Measurements from ENCODE around the gene OTOGL. TPM values are rescaled to one million over a fixed set of nuclear protein-coding genes. Genes with fewer than 3 reads are reported as not detected.

OTOGL gene
- polyA plus RNA-seq, 3 donors = not detected

DNA sequence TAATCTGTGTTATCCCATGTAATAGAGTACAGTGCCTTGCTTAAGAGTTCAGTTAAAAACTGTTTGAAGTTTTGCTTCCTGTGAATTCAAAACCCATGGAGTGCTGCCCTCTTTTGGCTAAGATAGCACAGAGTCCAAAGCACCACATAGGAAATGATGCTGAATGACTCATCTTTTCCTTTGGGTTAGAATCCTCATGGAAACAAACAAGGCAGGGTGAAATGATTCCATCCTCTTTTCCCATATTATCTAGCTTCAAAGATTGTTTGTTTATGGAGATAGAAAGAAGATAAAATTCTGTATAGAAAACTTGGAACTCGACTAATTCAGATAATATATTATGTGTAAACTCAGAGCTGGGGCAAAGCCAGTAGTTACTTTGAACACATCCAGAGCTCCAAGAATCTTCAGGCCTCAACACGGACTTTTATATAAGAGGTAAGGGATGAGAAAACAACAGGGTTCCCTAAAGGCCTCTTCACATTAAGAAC is 87.4 kb downstream of the OTOGL start:
- TF ChIP-seq, protein P1, sequence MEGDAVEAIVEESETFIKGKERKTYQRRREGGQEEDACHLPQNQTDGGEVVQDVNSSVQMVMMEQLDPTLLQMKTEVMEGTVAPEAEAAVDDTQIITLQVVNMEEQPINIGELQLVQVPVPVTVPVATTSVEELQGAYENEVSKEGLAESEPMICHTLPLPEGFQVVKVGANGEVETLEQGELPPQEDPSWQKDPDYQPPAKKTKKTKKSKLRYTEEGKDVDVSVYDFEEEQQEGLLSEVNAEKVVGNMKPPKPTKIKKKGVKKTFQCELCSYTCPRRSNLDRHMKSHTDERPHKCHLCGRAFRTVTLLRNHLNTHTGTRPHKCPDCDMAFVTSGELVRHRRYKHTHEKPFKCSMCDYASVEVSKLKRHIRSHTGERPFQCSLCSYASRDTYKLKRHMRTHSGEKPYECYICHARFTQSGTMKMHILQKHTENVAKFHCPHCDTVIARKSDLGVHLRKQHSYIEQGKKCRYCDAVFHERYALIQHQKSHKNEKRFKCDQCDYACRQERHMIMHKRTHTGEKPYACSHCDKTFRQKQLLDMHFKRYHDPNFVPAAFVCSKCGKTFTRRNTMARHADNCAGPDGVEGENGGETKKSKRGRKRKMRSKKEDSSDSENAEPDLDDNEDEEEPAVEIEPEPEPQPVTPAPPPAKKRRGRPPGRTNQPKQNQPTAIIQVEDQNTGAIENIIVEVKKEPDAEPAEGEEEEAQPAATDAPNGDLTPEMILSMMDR (IDR thresholded peaks at IDR 0.05) = no peak
- H3K4me2 ChIP-seq (replicated peaks; ENCODE audit: extremely low read depth, low read length, poor library complexity, severe bottlenecking) = no peak overlapping the region
- no peaks in the 10 kb centered on the region for H3K9me3 ChIP-seq (replicated peaks in 1 of 2; ENCODE audit: control insufficient read depth in 1 of 2, insufficient read depth in 1 of 2, low read length in 2 of 2)
- H3K27me3 ChIP-seq (ENCODE audit: control insufficient read depth in 2 of 2, insufficient read depth in 2 of 2, low read length in 2 of 2) = no peaks in the 10 kb centered on the region
- no CpG with 5 or more reads among the region's 2 CpGs for WGBS (ENCODE audit: insufficient coverage)
- H3K9ac ChIP-seq (ENCODE audit: insufficient read depth, low read length, poor library complexity, severe bottlenecking) = no peak overlapping the region
- no peak overlapping the region for H3K27ac Mint-ChIP-seq
- H3K36me3 ChIP-seq (replicated peaks in 1 of 2; ENCODE audit: control insufficient read depth in 1 of 2, insufficient read depth in 2 of 2, low read length in 2 of 2) = no peaks in the 10 kb centered on the region
- no peaks in the 10 kb centered on the region for H3K4me1 ChIP-seq (ENCODE audit: control insufficient read depth in 1 of 2, insufficient read depth in 2 of 2, low read length in 2 of 2)
- H3K27me3 Mint-ChIP-seq (ENCODE audit: low read depth in 3 of 3) = peaks cover 0 to 2% (median 0%) of the 10 kb centered on the region in 3 donors
- intact Hi-C loops (cut with micrococcal nuclease) = no loop called here
- no peak overlapping the region for H3K27ac ChIP-seq (ENCODE audit: low read depth in 1 of 2, low read length in 2 of 2)
- H3K9me3 Mint-ChIP-seq = no peaks in the 10 kb centered on the region
- H3K36me3 Mint-ChIP-seq = no peaks in the 10 kb centered on the region
- DNase-seq = peak in 1 of 3 donors; percentile 1
- H4K20me1 ChIP-seq (ENCODE audit: insufficient read depth, low read length) = no peaks in the 10 kb centered on the region
- no peaks in the 10 kb centered on the region for H3K79me2 ChIP-seq (ENCODE audit: insufficient read depth, low read length)
- no peaks in the 10 kb centered on the region for H3K4me1 Mint-ChIP-seq
- no peak overlapping the region for H3K4me3 ChIP-seq (replicated peaks in 1 of 3; ENCODE audit: low read depth in 2 of 3, low read length in 3 of 3)
- H2AFZ ChIP-seq (ENCODE audit: insufficient read depth, low read depth, low read length, poor library complexity, severe bottlenecking) = no peak overlapping the region
- no peak overlapping the region for H3K4me3 Mint-ChIP-seq

DNA sequence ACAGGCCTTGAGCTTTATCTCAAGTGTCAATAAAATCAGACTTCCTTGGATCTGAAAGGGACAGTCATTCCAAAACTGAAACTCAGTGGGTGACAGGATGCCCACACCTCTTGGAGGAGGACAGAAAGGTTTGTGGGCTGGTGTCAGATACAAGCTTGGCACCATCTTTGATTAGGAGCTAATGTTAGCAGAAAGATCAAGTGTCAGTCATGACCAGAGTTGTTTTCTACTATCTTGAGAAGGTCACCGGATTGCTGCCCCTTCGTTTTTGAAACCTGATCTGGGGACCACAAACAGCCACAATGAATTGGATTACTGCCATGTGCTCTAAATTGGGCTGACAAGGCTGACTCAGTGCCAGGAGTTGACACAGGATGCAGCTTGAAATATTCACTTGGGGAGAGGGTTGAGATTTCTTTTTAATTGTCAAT is 88.3 kb downstream of the OTOGL start:
- WGBS (ENCODE audit: insufficient coverage) = 0% methylated on average over 2 of the region's 2 CpGs
- no peak overlapping the region for H3K4me2 ChIP-seq (replicated peaks; ENCODE audit: extremely low read depth, low read length, poor library complexity, severe bottlenecking)
- H3K27me3 Mint-ChIP-seq (ENCODE audit: low read depth in 3 of 3) = peaks cover 0 to 2% (median 0%) of the 10 kb centered on the region in 3 donors
- no peak overlapping the region for H3K27ac Mint-ChIP-seq
- no peaks in the 10 kb centered on the region for H3K9me3 ChIP-seq (replicated peaks in 1 of 2; ENCODE audit: control insufficient read depth in 1 of 2, insufficient read depth in 1 of 2, low read length in 2 of 2)
- no peak overlapping the region for H3K4me3 Mint-ChIP-seq
- no peaks in the 10 kb centered on the region for H3K27me3 ChIP-seq (ENCODE audit: control insufficient read depth in 2 of 2, insufficient read depth in 2 of 2, low read length in 2 of 2)
- no peaks in the 10 kb centered on the region for H3K36me3 ChIP-seq (replicated peaks in 1 of 2; ENCODE audit: control insufficient read depth in 1 of 2, insufficient read depth in 2 of 2, low read length in 2 of 2)
- H3K4me1 ChIP-seq (ENCODE audit: control insufficient read depth in 1 of 2, insufficient read depth in 2 of 2, low read length in 2 of 2) = no peaks in the 10 kb centered on the region
- no peaks in the 10 kb centered on the region for H3K36me3 Mint-ChIP-seq
- no peaks in the 10 kb centered on the region for H3K4me1 Mint-ChIP-seq
- no peak overlapping the region for H3K27ac ChIP-seq (ENCODE audit: low read depth in 1 of 2, low read length in 2 of 2)
- TF ChIP-seq, protein P1 (IDR thresholded peaks at IDR 0.05) = no peak
- no peak overlapping the region for H3K9ac ChIP-seq (ENCODE audit: insufficient read depth, low read length, poor library complexity, severe bottlenecking)
- DNase-seq = no peak
- no peaks in the 10 kb centered on the region for H4K20me1 ChIP-seq (ENCODE audit: insufficient read depth, low read length)
- H3K79me2 ChIP-seq (ENCODE audit: insufficient read depth, low read length) = no peaks in the 10 kb centered on the region
- H2AFZ ChIP-seq (ENCODE audit: insufficient read depth, low read depth, low read length, poor library complexity, severe bottlenecking) = no peak overlapping the region
- H3K9me3 Mint-ChIP-seq = no peaks in the 10 kb centered on the region
- no peak overlapping the region for H3K4me3 ChIP-seq (replicated peaks in 1 of 3; ENCODE audit: low read depth in 2 of 3, low read length in 3 of 3)
- intact Hi-C loops (cut with micrococcal nuclease) = no loop called here
